HepG2 (cell line): ENCODE measurements around the gene BHLHE23. TPM values are rescaled to one million over a fixed set of nuclear protein-coding genes. Genes with fewer than 3 reads are reported as not detected.

Experiments used
- DMAP1 ChIP-seq: IDR thresholded peaks from 2 replicates; pipeline ENCODE4 v1.6.1; 2016
- HNRNPH1 ChIP-seq: fragments of 200-400 bp; formaldehyde crosslinking; optimal IDR thresholded peaks from 2 replicates; pipeline ENCODE3; 2017; ENCODE audit warnings: mild to moderate bottlenecking, low read depth, low read length
- HNRNPLL ChIP-seq: fragments of 200-400 bp; formaldehyde crosslinking; IDR thresholded peaks from 2 replicates; pipeline ENCODE4 v1.6.1; 2017; ENCODE audit warnings: mild to moderate bottlenecking, low read depth, low read length; ENCODE audit not compliant: poor library complexity, severe bottlenecking
- KLF11 ChIP-seq: IDR thresholded peaks from 2 replicates; pipeline ENCODE4 v1.6.1; 2016; ENCODE audit warnings: missing compliant biosample characterization
- NFKB2 ChIP-seq: sonication (generic); formaldehyde crosslinking; IDR thresholded peaks from 2 replicates; pipeline ENCODE4 v1.4.0; 2020; ENCODE audit warnings: missing genetic modification reagents, borderline replicate concordance
- ZC3H13 ChIP-seq: sonication (generic); formaldehyde crosslinking; IDR thresholded peaks from 2 replicates; pipeline ENCODE4 v1.8.1; 2023; ENCODE audit warnings: mild to moderate bottlenecking, missing genetic modification reagents, moderate library complexity
- ZNF138 ChIP-seq: sonication (generic); formaldehyde crosslinking; IDR thresholded peaks from 2 replicates; pipeline ENCODE4 v1.5.0; 2020; ENCODE audit warnings: mild to moderate bottlenecking, low read depth, missing genetic modification reagents
- ZNF256 ChIP-seq: sonication (generic); formaldehyde crosslinking; conservative IDR thresholded peaks from 2 replicates; pipeline ENCODE4 v1.4.0; 2020; ENCODE audit warnings: missing genetic modification reagents
- ZNF33B ChIP-seq: sonication (generic); formaldehyde crosslinking; IDR thresholded peaks from 2 replicates; pipeline ENCODE4 v1.5.1; 2020; ENCODE audit warnings: mild to moderate bottlenecking, missing genetic modification reagents
- ZNF562 ChIP-seq: sonication (generic); formaldehyde crosslinking; IDR thresholded peaks from 2 replicates; pipeline ENCODE4 v1.8.0; 2022; ENCODE audit warnings: missing genetic modification reagents, borderline replicate concordance
- ZNF746 ChIP-seq: sonication (generic); formaldehyde crosslinking; IDR thresholded peaks from 2 replicates; pipeline ENCODE4 v1.8.0; 2022; ENCODE audit warnings: mild to moderate bottlenecking, missing genetic modification reagents
- ZSCAN31 ChIP-seq: sonication (generic); formaldehyde crosslinking; IDR thresholded peaks from 2 replicates; pipeline ENCODE4 v1.5.0; 2020; ENCODE audit warnings: low read depth, mild to moderate bottlenecking, missing genetic modification reagents
- polyA plus RNA-seq, 8 experiments: library from polyadenylated mRNA; depleted of rRNA in 3 of 8; stranded (reverse) in 7 of 8; unstranded in 1 of 8; fragments of >200 nt; fragmentation: Illumina TruSeq in 4 of 8; extraction: Trizol in 4 of 8; gene quantifications; 2 replicates each; pipeline versions ENCODE4 v1.2.1 to v1.2.3, GENCODE V29; 2011 to 2016; ENCODE audit warnings: low read depth in 4 of 8, missing spikeins in 1 of 8, mixed read lengths in 1 of 8; ENCODE audit not compliant: insufficient read depth in 1 of 8
- total RNA-seq, 5 experiments: library from RNA; depleted of rRNA; stranded (reverse); fragments of >200 nt; fragmentation: Illumina TruSeq; extraction: Trizol; gene quantifications; 2 replicates each; pipeline ENCODE4 v1.2.3, GENCODE V29; 2016; ENCODE audit warnings: low read depth in 1 of 5
- TF ChIP-seq, protein P1 (sequence below): sonication (generic); formaldehyde crosslinking; IDR thresholded peaks from 2 replicates; pipeline ENCODE4 v1.4.0; 2020; ENCODE audit warnings: missing genetic modification reagents, borderline replicate concordance
- TF ChIP-seq, protein P2 (sequence below): sonication (generic); formaldehyde crosslinking; IDR thresholded peaks from 2 replicates; pipeline ENCODE4 v1.4.0; 2020; ENCODE audit warnings: missing genetic modification reagents; ENCODE audit errors: not compliant biosample characterization
- TF ChIP-seq, protein P3 (sequence below): sonication (generic); formaldehyde crosslinking; IDR thresholded peaks from 2 replicates; pipeline ENCODE4 v1.5.1; 2020; ENCODE audit warnings: mild to moderate bottlenecking, missing genetic modification reagents, moderate library complexity
- TF ChIP-seq, protein P4 (sequence below): sonication (generic); formaldehyde crosslinking; IDR thresholded peaks from 2 replicates; pipeline ENCODE4 v1.4.0; 2020; ENCODE audit warnings: missing genetic modification reagents, borderline replicate concordance
- TF ChIP-seq, protein P5 (sequence below): sonication (generic); formaldehyde crosslinking; conservative IDR thresholded peaks from 2 replicates; pipeline ENCODE4 v1.8.0; 2022; ENCODE audit warnings: low read depth, missing genetic modification reagents

BHLHE23 gene
- total and polyA plus RNA-seq, 2 of the 13 experiments (the other 11 are each of a cell fraction or from before 2014, with no cell fraction given) = not detected

DNA sequence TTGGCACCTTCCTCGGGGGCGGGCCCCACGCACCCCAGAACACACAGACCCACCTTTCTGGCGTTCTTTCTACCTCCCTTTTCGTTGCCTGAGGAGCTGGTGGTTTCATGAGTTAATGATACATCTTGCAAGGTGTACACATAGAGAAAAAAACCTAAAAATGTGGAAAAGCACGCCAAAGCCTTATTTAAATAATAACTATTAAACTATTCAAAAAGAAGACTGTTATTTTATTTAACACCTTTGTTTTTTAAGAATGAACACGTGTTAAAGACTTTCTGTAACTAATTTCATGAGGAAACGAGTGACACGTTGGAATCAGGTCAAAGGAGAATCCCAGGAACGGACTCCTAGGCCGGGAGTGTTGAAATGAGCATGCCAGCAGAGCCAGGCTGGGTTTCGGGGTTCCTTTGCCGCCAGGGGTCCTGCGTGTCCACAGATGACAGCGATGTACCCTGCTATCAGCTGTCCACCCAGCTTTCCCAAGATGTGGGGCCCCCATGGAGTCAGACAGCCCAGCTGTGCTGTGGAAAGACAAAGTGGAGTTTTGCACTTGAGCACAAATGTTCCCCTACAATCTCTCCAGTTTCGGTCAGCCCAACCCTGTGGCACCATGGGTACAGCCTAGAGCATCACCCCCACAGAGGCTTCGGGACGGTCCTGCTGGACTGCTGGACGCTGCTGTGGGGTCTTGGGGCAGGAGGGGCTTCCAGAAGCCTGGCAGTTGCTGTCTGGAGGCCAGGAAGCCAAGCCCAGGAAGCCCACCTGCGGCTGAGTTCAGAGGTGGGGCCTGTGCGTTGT, 38.2 kb downstream of the BHLHE23 start (continued):
- TF ChIP-seq, protein P1, sequence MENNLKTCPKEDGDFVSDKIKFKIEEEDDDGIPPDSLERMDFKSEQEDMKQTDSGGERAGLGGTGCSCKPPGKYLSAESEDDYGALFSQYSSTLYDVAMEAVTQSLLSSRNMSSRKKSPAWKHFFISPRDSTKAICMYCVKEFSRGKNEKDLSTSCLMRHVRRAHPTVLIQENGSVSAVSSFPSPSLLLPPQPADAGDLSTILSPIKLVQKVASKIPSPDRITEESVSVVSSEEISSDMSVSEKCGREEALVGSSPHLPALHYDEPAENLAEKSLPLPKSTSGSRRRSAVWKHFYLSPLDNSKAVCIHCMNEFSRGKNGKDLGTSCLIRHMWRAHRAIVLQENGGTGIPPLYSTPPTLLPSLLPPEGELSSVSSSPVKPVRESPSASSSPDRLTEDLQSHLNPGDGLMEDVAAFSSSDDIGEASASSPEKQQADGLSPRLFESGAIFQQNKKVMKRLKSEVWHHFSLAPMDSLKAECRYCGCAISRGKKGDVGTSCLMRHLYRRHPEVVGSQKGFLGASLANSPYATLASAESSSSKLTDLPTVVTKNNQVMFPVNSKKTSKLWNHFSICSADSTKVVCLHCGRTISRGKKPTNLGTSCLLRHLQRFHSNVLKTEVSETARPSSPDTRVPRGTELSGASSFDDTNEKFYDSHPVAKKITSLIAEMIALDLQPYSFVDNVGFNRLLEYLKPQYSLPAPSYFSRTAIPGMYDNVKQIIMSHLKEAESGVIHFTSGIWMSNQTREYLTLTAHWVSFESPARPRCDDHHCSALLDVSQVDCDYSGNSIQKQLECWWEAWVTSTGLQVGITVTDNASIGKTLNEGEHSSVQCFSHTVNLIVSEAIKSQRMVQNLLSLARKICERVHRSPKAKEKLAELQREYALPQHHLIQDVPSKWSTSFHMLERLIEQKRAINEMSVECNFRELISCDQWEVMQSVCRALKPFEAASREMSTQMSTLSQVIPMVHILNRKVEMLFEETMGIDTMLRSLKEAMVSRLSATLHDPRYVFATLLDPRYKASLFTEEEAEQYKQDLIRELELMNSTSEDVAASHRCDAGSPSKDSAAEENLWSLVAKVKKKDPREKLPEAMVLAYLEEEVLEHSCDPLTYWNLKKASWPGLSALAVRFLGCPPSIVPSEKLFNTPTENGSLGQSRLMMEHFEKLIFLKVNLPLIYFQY (CRISPR knock-in tag) = peak; percentile 68; the same call in 1 of the 2 replicates
- TF ChIP-seq, protein P2, sequence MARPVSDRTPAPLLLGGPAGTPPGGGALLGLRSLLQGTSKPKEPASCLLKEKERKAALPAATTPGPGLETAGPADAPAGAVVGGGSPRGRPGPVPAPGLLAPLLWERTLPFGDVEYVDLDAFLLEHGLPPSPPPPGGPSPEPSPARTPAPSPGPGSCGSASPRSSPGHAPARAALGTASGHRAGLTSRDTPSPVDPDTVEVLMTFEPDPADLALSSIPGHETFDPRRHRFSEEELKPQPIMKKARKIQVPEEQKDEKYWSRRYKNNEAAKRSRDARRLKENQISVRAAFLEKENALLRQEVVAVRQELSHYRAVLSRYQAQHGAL = no peak
- peak; percentile 93 for TF ChIP-seq ZC3H13 (CRISPR knock-in tag)
- peak; percentile 70 for TF ChIP-seq NFKB2 (CRISPR knock-in tag)
- TF ChIP-seq ZNF138 (CRISPR knock-in tag) = peak; percentile 68; the same call in 1 of the 2 replicates
- TF ChIP-seq HNRNPH1 = peak; percentile 88
- TF ChIP-seq, protein P3, sequence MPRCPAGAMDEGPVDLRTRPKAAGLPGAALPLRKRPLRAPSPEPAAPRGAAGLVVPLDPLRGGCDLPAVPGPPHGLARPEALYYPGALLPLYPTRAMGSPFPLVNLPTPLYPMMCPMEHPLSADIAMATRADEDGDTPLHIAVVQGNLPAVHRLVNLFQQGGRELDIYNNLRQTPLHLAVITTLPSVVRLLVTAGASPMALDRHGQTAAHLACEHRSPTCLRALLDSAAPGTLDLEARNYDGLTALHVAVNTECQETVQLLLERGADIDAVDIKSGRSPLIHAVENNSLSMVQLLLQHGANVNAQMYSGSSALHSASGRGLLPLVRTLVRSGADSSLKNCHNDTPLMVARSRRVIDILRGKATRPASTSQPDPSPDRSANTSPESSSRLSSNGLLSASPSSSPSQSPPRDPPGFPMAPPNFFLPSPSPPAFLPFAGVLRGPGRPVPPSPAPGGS (CRISPR knock-in tag) = no peak; the same call in none of the 2 replicates
- TF ChIP-seq KLF11 = 0 out of 2 replicates have a peak, but pooled peaks have one; percentile 41
- TF ChIP-seq, protein P4, sequence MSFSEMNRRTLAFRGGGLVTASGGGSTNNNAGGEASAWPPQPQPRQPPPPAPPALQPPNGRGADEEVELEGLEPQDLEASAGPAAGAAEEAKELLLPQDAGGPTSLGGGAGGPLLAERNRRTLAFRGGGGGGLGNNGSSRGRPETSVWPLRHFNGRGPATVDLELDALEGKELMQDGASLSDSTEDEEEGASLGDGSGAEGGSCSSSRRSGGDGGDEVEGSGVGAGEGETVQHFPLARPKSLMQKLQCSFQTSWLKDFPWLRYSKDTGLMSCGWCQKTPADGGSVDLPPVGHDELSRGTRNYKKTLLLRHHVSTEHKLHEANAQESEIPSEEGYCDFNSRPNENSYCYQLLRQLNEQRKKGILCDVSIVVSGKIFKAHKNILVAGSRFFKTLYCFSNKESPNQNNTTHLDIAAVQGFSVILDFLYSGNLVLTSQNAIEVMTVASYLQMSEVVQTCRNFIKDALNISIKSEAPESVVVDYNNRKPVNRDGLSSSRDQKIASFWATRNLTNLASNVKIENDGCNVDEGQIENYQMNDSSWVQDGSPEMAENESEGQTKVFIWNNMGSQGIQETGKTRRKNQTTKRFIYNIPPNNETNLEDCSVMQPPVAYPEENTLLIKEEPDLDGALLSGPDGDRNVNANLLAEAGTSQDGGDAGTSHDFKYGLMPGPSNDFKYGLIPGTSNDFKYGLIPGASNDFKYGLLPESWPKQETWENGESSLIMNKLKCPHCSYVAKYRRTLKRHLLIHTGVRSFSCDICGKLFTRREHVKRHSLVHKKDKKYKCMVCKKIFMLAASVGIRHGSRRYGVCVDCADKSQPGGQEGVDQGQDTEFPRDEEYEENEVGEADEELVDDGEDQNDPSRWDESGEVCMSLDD (CRISPR knock-in tag) = peak; percentile 89; the same call in 1 of the 2 replicates
- TF ChIP-seq HNRNPLL = peak; percentile 56
- TF ChIP-seq ZNF562 = no peak
- TF ChIP-seq ZNF746 (CRISPR knock-in tag) = no peak
- TF ChIP-seq ZNF33B (CRISPR knock-in tag) = peak; percentile 79; the same call in 1 of the 2 replicates
- 0 out of 2 replicates have a peak, but pooled peaks have one; percentile 3 for TF ChIP-seq DMAP1
- TF ChIP-seq ZSCAN31 = peak; percentile 81
- TF ChIP-seq, protein P5, sequence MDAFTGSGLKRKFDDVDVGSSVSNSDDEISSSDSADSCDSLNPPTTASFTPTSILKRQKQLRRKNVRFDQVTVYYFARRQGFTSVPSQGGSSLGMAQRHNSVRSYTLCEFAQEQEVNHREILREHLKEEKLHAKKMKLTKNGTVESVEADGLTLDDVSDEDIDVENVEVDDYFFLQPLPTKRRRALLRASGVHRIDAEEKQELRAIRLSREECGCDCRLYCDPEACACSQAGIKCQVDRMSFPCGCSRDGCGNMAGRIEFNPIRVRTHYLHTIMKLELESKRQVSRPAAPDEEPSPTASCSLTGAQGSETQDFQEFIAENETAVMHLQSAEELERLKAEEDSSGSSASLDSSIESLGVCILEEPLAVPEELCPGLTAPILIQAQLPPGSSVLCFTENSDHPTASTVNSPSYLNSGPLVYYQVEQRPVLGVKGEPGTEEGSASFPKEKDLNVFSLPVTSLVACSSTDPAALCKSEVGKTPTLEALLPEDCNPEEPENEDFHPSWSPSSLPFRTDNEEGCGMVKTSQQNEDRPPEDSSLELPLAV (CRISPR knock-in tag) = 0 out of 2 replicates have a peak, but pooled peaks have one; percentile 36
- 0 out of 2 replicates have a peak, but pooled peaks have one; percentile 62 for TF ChIP-seq ZNF256 (CRISPR knock-in tag)
